A549 (cell line): ENCODE data around the gene C1orf53. TPM values are rescaled to one million over a fixed set of nuclear protein-coding genes. Genes with fewer than 3 reads are reported as not detected.

Experiments used
- ATAC-seq, 2 experiments: fragments of 200-7000 bp in 1 of 2; fragments of >200 bp in 1 of 2; cut with Nextera tagmentation in 1 of 2; cut with Tn5 transposase in 1 of 2; 3 replicates each; pipeline versions ENCODE4 v1.8.0 to v1.9.1; 2018 to 2020; ENCODE audit warnings: mild to moderate bottlenecking in 1 of 2, moderate library complexity in 1 of 2
- CTCF ChIA-PET: fragments of 300-600 bp; sonication (Branson Sonifier 250); formaldehyde crosslinking; extraction: SDS; loops from one replicate; lab custom pipeline; 2021; ENCODE audit warnings: antibody characterized with exemption, inconsistent platforms; lab: Yijun Ruan, JAX
- POLR2A ChIA-PET: fragments of 350-600 bp; formaldehyde crosslinking; extraction: SDS; loops from one replicate; lab custom pipeline; 2021; ENCODE audit warnings: antibody characterized with exemption, inconsistent platforms; lab: Yijun Ruan, JAX
- DNase-seq, 2 experiments: peaks; one replicate each; pipeline versions ENCODE4 v3.0.0 to v3.0.0-alpha.2; 2011 to 2016; ENCODE audit warnings: low read depth in 1 of 2, low spot score in 1 of 2
- FAIRE-seq: peaks from 2 replicates; lab custom pipeline; 2011; peaks lifted over from hg19 to GRCh38; lab: Jason Lieb, UNC
- H3K27ac ChIP-seq, 2 experiments: fragments of >200 bp; sonication (Bioruptor Twin); formaldehyde crosslinking; 3 replicates each; pipeline ENCODE4 v1.5.1; 2016 to 2017
- H3K4me1 ChIP-seq: fragments of >200 bp; sonication (Bioruptor Twin); formaldehyde crosslinking; 3 replicates; pipeline ENCODE4 v1.6.1; 2016
- H3K4me2 ChIP-seq: fragments of >200 bp; sonication (Bioruptor Twin); formaldehyde crosslinking; 3 replicates; pipeline ENCODE4 v1.6.1; 2016
- H3K4me3 ChIP-seq: fragments of >200 bp; sonication (Bioruptor Twin); formaldehyde crosslinking; 3 replicates; pipeline ENCODE4 v1.5.1; 2016
- H3K9me3 ChIP-seq: fragments of >200 bp; sonication (Bioruptor Twin); formaldehyde crosslinking; 3 replicates; pipeline ENCODE4 v1.6.1; 2016
- ATOH8 ChIP-seq: fragments of 250-450 bp; sonication (Bioruptor Pico); IDR thresholded peaks from 2 replicates; pipeline ENCODE4 v1.5.0; 2020; ENCODE audit warnings: low read depth, mild to moderate bottlenecking, moderate library complexity
- BHLHE40 ChIP-seq: IDR thresholded peaks from 2 replicates; pipeline ENCODE4 v1.6.1; 2012; ENCODE audit warnings: low read depth, low read length, inconsistent platforms
- CBX2 ChIP-seq: fragments of 200-600 bp; sonication (generic); IDR thresholded peaks from 2 replicates; pipeline ENCODE4 v1.6.1; 2016; ENCODE audit warnings: low read depth, mild to moderate bottlenecking, borderline replicate concordance
- CEBPB ChIP-seq, 2 experiments: fragments of >200 bp in 1 of 2; sonication (Bioruptor Twin) in 1 of 2; formaldehyde crosslinking in 1 of 2; IDR thresholded peaks; 2 replicates each; pipeline ENCODE4 v1.6.1; 2012 to 2016
- EHF ChIP-seq: fragments of 250-450 bp; sonication (Bioruptor Pico); IDR thresholded peaks from 2 replicates; pipeline ENCODE4 v1.5.0; 2020; ENCODE audit warnings: mild to moderate bottlenecking
- EP300 ChIP-seq, 2 experiments: fragments of >200 bp; sonication (Bioruptor Twin); formaldehyde crosslinking; IDR thresholded peaks; 2 replicates in 1 of 2; 3 replicates in 1 of 2; pipeline ENCODE4 v1.6.1; 2016 to 2017
- FOSL2 ChIP-seq, 2 experiments: fragments of 450-650 bp in 1 of 2; fragments of >200 bp in 1 of 2; sonication (Bioruptor Twin) in 1 of 2; formaldehyde crosslinking; IDR thresholded peaks; 2 replicates each; pipeline versions ENCODE4 v1.5.0 to v1.6.1; 2016 to 2020; ENCODE audit warnings: mild to moderate bottlenecking in 1 of 2, moderate library complexity in 1 of 2
- HDAC2 ChIP-seq: fragments of 200-600 bp; sonication (generic); IDR thresholded peaks from 2 replicates; pipeline ENCODE4 v1.6.1; 2016
- HMGXB4 ChIP-seq: fragments of 250-450 bp; sonication (Bioruptor Pico); IDR thresholded peaks from 2 replicates; pipeline ENCODE4 v1.5.0; 2021; ENCODE audit warnings: mild to moderate bottlenecking, moderate library complexity, borderline replicate concordance
- HOXA7 ChIP-seq: fragments of 250-450 bp; sonication (Bioruptor Pico); IDR thresholded peaks from 2 replicates; pipeline ENCODE4 v1.5.0; 2020; ENCODE audit warnings: mild to moderate bottlenecking, moderate library complexity
- HOXB13 ChIP-seq: fragments of 250-450 bp; sonication (Bioruptor Pico); IDR thresholded peaks from 2 replicates; pipeline ENCODE4 v1.5.0; 2020; ENCODE audit warnings: low read depth, mild to moderate bottlenecking, moderate library complexity
- JUN ChIP-seq, 2 experiments: fragments of >200 bp; sonication (Bioruptor Twin); formaldehyde crosslinking; IDR thresholded peaks; 2 replicates in 1 of 2; 3 replicates in 1 of 2; pipeline ENCODE4 v1.6.1; 2016 to 2017
- JUNB ChIP-seq: fragments of >200 bp; sonication (Bioruptor Twin); formaldehyde crosslinking; IDR thresholded peaks from 2 replicates; pipeline ENCODE4 v1.6.1; 2016
- MAX ChIP-seq: IDR thresholded peaks from 2 replicates; pipeline ENCODE4 v1.6.1; 2012
- MAZ ChIP-seq: fragments of 150-350 bp; IDR thresholded peaks from 2 replicates; pipeline ENCODE4 v1.6.1; 2014; ENCODE audit warnings: antibody characterized with exemption, low read depth, low read length, borderline replicate concordance
- MYC ChIP-seq: IDR thresholded peaks from 2 replicates; pipeline ENCODE4 v1.6.1; 2012; ENCODE audit warnings: mild to moderate bottlenecking, inconsistent platforms, low read length, improper control_type of control experiment, borderline replicate concordance
- NFE2L2 ChIP-seq: fragments of 150-350 bp; conservative IDR thresholded peaks from 2 replicates; pipeline ENCODE4 v1.6.1; 2014; ENCODE audit warnings: low read length
- PBX3 ChIP-seq: IDR thresholded peaks from 2 replicates; pipeline ENCODE4 v1.6.1; 2012
- PHF8 ChIP-seq: fragments of 200-600 bp; sonication (generic); IDR thresholded peaks from 2 replicates; pipeline ENCODE4 v1.6.1; 2016; ENCODE audit warnings: low read depth, mild to moderate bottlenecking, antibody characterized with exemption, moderate library complexity, borderline replicate concordance
- POLR2AphosphoS2 ChIP-seq: conservative IDR thresholded peaks from 2 replicates; pipeline ENCODE4 v1.6.1; 2012; ENCODE audit warnings: low read length, improper control_type of control experiment, inconsistent platforms
- REST ChIP-seq: fragments of 200-600 bp; sonication (generic); IDR thresholded peaks from 2 replicates; pipeline ENCODE4 v1.6.1; 2016; ENCODE audit warnings: antibody characterized with exemption, mild to moderate bottlenecking, moderate library complexity
- SREBF2 ChIP-seq: fragments of 450-650 bp; IDR thresholded peaks from 2 replicates; pipeline ENCODE4 v1.6.1; 2014; ENCODE audit warnings: mild to moderate bottlenecking, moderate library complexity
- ZC3H11A ChIP-seq: fragments of 450-650 bp; IDR thresholded peaks from 2 replicates; pipeline ENCODE4 v1.6.1; 2014; ENCODE audit warnings: antibody characterized with exemption, mild to moderate bottlenecking
- ZNF302 ChIP-seq: fragments of 250-450 bp; sonication (Bioruptor Pico); IDR thresholded peaks from 2 replicates; pipeline ENCODE4 v1.9.0; 2021; ENCODE audit warnings: inconsistent platforms, mild to moderate bottlenecking, moderate library complexity
- ZSCAN20 ChIP-seq: fragments of 250-450 bp; sonication (Bioruptor Pico); IDR thresholded peaks from 2 replicates; pipeline ENCODE4 v1.8.0; 2022; ENCODE audit warnings: mild to moderate bottlenecking, moderate library complexity
- WGBS: methylation state at CpG from one replicate; pipeline ENCODE4 v1.1.6; 2017; ENCODE audit errors: missing lambda C conversion rate; 5-methylcytosine and 5-hydroxymethylcytosine counted together
- polyA plus RNA-seq, 4 experiments: library from polyadenylated mRNA; depleted of rRNA in 3 of 4; stranded (reverse); fragments of >200 nt; fragmentation: RNase III in 1 of 4; extraction: RNeasy Plus Mini Kit Qiagen cat#74134 plus additional on column Dnase treatment in 1 of 4; gene quantifications; 2 replicates in 3 of 4; 3 replicates in 1 of 4; pipeline ENCODE4 v1.2.3, GENCODE V29; 2011 to 2017

C1orf53 gene
- polyA plus RNA-seq, 2 of the 4 experiments (the other 2 are of a cell fraction) = 5.7 to 7.9 TPM

- Histone ChIP-seq H3K4me1 (peaks cover 14% of the 10 kb centered on the region; the same call in 2 of the 3 replicates), H3K9me3 (no peaks in the 10 kb centered on the region), H3K27ac (no peak overlapping the region), H3K4me3 (no peak overlapping the region), H3K4me2 (no peak overlapping the region; the same call in 2 of the 3 replicates)
- POLR2A ChIA-PET = interaction anchor here (3.0 kb wide), 1 partner anchor 16 kb away, joined by 13 read pairs; the partner anchor contains the start of gene C1orf53
- 79% methylated on average over 16 of the region's 16 CpGs for WGBS
- no peak for DNase-seq
- ATAC-seq = no peak
- CTCF ChIA-PET = interaction anchor here (0.8 to 2.4 kb wide), 6 partner anchors 8 to 766 kb away, joined by 3 to 10 read pairs (median 4); no protein-coding TSS in a partner anchor
- no peak for FAIRE-seq
- TF ChIP-seq MAZ = no peak
- no peak for TF ChIP-seq ZC3H11A
- no peak for TF ChIP-seq ZNF302 (CRISPR knock-in tag)
- TF ChIP-seq HOXA7 = no peak
- no peak for TF ChIP-seq HOXB13 (CRISPR knock-in tag)
- TF ChIP-seq CBX2 = no peak
- no peak for TF ChIP-seq POLR2AphosphoS2
- TF ChIP-seq NFE2L2 = no peak
- TF ChIP-seq MAX = no peak
- no peak for TF ChIP-seq ATOH8 (CRISPR knock-in tag)
- TF ChIP-seq FOSL2 (IDR thresholded peaks at IDR 0.05) = no peak
- TF ChIP-seq FOSL2 (CRISPR knock-in tag; IDR thresholded peaks at IDR 0.05) = no peak
- TF ChIP-seq ZSCAN20 = no peak
- TF ChIP-seq EHF = no peak
- no peak for TF ChIP-seq JUN (IDR thresholded peaks at IDR 0.05)
- no peak for TF ChIP-seq BHLHE40
- TF ChIP-seq SREBF2 = no peak
These were observed 16.4 kb downstream of the C1orf53 start for GRCh38 chr1:197918807-197919345.

- no peak for ATAC-seq
- H3K4me2 ChIP-seq = no peak overlapping the region
- H3K9me3 ChIP-seq = no peaks in the 10 kb centered on the region
- H3K4me1 ChIP-seq = peaks cover 17% of the 10 kb centered on the region
- no peak overlapping the region for H3K27ac ChIP-seq
- no peak overlapping the region for H3K4me3 ChIP-seq
- ChIA-PET POLR2A (interaction anchor here (3.0 kb wide), 1 partner anchor 17 kb away, joined by 13 read pairs; the partner anchor contains the start of gene C1orf53), CTCF (interaction anchor here (0.8 to 2.4 kb wide), 3 partner anchors 8 to 304 kb away, joined by 3 to 5 read pairs (median 4); no protein-coding TSS in a partner anchor)
- no peak for FAIRE-seq
- TF ChIP-seq FOSL2 (IDR thresholded peaks at IDR 0.05) = no peak
- no peak for TF ChIP-seq FOSL2 (CRISPR knock-in tag; IDR thresholded peaks at IDR 0.05)
- TF ChIP-seq PHF8 = no peak
- TF ChIP-seq MYC = no peak
- no peak for TF ChIP-seq PBX3
- no peak for TF ChIP-seq CEBPB (IDR thresholded peaks at IDR 0.05)
- no peak for TF ChIP-seq JUNB
- TF ChIP-seq EP300 (IDR thresholded peaks at IDR 0.05) = no peak
- TF ChIP-seq HDAC2 = no peak
- no peak for TF ChIP-seq REST
- TF ChIP-seq HMGXB4 (CRISPR knock-in tag) = no peak
- no peak for TF ChIP-seq MAX
- TF ChIP-seq ATOH8 (CRISPR knock-in tag) = no peak
- DNase-seq = no peak
- 89% methylated on average over 33 of the region's 35 CpGs for WGBS
These were observed 17.1 kb downstream of the C1orf53 start for GRCh38 chr1:197919346-197920066.
